GM18868 (cell line): ENCODE measurements around the gene SRSF1.
"Not testable (repeated sequence)": the region's sequence is repeated elsewhere in the genome, so short reads cannot be mapped to it uniquely, and the experiment has no call there.

ENCODE experiments used
- ATAC-seq: cut with Tn5 transposase; IDR thresholded peaks from one replicate; pipeline ENCODE4 v1.9.1; 2021; ENCODE audit warnings: mild to moderate bottlenecking, moderate library complexity; ENCODE audit not compliant: unreplicated experiment

SRSF1 gene

DNA sequence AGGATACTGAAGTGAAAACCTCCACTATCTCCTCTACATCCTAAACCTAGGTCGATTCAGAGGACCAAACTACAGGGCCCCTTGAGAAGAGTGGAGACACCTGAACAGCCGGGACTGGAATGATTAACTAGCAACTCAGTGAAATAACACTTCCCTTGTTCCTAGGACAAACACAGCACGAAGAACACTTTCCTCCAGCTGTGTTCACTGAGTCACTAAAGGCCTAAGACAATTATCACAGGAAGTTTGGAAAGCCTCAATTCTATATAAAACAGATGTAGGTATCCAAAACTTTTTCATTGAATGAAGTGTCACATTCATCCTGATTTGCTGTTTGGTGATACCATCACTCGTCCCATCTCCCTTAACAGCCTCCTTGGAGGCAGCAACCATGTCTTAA lies 36.3 kb downstream of the SRSF1 start:
- ATAC-seq = no peak

DNA sequence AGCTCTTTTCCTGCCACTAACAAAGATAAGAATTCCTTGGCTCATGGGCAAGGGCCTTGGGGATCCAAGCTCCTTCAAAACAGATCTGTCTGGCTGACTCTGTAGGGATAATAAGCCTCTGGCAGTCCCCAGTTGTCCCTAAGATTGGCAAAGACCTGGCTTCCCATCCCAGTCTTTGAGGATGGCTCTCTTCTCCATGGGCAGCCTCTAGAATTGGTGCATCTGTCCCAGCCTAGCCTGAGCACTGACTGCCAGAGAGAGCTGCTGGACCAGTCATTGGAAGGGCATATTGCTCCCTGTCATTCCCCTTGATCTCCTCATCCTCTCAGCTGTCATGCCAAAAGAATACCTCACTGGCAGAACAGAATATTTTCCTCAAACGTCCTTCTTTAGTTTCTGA lies 38.6 kb downstream of the SRSF1 start:
- ATAC-seq = no peak

DNA sequence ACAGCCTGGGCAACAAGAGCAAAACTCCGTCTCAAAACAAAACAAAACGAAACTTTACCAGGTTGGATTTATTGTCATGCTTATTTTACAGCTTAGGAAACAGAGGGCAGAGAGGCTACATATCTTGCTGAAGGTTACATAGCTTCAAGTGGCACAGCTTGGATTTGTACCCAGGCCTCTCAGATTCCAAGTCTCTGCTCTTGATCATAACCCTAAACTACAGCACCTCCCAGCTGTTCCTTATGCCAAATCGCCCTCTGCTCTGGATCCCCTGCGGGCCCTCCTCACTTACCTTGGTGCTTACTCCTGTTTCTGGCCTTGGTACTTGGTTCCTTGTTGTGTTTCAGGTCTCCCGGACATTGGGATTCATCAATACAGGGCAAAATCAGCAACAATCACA lies 40.2 kb downstream of the SRSF1 start:
- no peak for ATAC-seq

DNA sequence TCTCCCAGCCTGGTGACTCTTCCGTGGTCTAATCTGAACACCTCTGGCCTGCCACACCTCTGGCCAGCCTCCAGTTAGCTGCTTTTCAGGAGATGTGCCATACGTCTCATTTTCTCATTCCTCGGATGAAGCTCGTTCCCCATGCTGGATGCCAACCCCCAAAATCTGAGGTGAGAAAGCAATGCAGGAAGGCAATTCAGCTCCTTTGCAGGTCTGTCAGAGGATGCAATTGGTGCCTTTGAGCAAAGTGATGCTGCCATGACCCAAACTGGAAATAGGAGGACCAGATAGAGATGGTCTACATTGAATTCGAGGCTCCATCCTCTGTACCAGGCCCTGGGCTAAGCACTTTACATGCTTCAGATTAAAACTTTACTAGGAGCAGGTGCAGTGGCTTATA lies 40.8 kb downstream of the SRSF1 start:
- ATAC-seq = no peak

DNA sequence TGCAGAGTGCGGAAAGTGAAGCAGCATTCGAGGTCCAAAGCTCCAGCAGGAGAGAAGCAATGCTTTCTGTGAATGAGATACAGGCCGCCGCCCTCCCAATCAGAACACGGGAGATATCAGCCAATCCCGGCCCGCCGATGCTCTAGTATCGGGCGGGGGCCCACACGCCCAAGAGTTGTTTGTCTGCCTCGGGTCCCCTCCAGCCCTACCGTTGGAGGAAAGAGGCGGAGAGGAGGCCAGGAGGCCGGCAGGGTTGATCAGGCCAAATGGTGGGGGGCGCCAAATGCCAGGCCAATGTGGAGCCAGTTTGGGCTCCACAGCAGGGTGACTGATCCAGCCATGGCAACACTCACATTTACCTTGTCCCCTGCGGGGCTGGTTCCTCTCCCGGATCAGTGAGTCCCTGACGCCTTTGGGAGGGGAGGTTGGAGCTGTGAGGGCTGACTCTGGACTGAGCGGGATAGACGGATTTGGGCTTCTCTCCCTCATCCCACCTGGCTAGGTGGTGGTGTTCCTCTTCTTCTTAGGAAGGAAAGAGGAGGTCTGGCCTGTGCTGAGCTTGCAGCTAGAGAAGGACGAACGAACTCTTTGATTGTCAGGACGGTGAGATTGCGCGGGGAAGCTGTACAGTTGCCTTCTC lies 41.4 kb downstream of the SRSF1 start:
- no peak for ATAC-seq

- ATAC-seq = no peak
Observed at GRCh38 chr17:57963149-57963511, 43.9 kb downstream of the SRSF1 start.

DNA sequence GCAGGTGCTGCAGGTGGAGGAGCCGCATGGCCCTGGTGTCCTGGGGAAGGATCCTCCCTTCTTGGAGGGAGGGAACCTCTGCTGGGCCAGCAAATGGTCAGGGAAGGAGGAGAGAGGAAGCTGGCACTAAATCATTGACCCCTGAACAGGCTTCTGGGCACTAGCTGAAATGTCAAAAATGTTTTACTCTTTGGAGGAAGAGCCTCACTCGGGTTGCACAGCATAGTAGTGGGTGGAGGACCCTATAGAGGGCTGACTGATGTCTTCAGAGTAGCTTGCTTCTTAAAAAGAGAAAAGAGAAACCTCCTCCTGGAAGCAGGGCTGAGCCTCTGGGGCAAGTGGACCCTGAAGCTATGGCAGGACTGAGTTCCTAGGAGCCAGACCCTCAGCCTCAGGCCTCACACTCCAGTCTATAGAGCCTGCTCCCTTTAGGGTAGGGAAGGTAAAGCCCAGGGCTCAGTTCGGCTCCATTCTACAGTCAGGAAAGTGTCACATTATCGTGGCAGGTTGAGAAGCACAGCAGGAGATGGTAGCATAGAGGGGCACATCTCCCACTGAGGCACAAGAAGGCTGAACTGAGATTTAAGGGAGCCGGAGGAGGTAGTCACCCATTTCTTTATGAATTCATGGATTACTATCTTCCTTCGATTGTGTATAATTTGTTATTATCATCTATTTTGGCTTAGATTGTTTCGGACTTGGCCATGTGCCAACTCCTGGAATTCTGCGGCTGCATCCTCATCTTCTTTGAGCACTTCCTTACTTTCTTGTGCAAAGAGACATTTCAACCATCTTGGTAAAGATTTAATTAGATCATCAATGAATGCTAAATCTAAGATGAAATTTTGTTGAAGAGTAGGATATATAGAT lies 44.5 kb downstream of the SRSF1 start:
- ATAC-seq = no peak

- ATAC-seq = no peak
Observed at GRCh38 chr17:57959929-57960328, 47.1 kb downstream of the SRSF1 start.

- not testable (repeated sequence) for ATAC-seq
Observed at GRCh38 chr17:57958391-57958790, 48.7 kb downstream of the SRSF1 start.

GRCh38 chr17:57957886-57958285 lies 49.2 kb downstream of the SRSF1 start:
- ATAC-seq = no peak

GRCh38 chr17:57957120-57957850 lies 49.8 kb downstream of the SRSF1 start:
- no peak for ATAC-seq

DNA sequence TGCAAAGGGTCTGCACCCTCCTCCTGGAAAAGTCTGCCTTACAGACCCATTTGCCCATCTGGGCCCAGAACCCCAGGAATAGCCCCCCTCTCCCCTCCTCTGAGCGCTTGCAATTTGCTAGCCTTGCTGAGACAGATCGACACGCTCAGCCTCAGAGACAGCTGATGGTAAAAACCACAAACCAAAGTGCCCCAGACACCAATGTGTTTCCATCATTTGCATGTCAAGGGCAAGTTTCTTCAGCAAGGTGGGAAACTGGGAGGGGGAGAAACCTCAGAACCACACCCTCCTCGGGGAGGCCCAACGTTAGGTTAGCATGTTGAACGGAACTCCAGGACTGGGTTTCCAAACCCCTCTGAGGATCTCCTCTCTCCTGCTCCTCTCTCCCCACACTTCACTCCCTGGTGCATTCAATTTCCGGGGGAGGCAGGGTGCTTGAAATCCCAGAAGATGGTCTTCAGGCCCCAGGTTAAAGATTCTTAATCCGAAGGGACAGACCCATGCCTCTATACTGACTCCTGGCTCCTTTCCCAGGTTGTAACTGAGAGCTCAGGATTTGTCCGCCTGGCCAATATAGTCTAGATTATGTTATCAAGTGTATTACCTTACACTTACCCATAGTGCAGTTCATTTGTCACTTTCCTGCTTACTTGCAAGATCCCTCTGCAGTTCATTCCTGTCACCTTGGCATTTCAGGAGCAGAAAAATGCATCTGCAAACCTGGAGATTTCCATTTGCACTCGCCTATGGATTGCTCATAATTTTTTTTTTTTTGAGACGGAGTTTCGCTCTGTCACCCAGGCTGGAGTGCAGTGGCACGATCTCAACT lies 50.5 kb downstream of the SRSF1 start:
- ATAC-seq = peak; percentile 72

GRCh38 chr17:57955183-57955931 lies 51.7 kb downstream of the SRSF1 start, which contains the start of gene CUEDC1:
CUEDC1 (minus strand) TSS chr17:57955412; CDS start chr17:57885564, 69,848 bp downstream.
- ATAC-seq = peak; percentile 58

- no peak for ATAC-seq
Observed at GRCh38 chr17:57954397-57955182, 52.5 kb downstream of the SRSF1 start.

- ATAC-seq = no peak
Observed at GRCh38 chr17:57953705-57954396, 53.2 kb downstream of the SRSF1 start.
